GM19035 (cell line): Measurements from ENCODE around the gene ELMOD2.

ENCODE experiments used
- ATAC-seq: cut with Tn5 transposase; IDR thresholded peaks from one replicate; pipeline ENCODE4 v1.9.1; 2021; ENCODE audit not compliant: unreplicated experiment

ELMOD2 gene

GRCh38 chr4:140579278-140579677 lies 55.3 kb downstream of the ELMOD2 start:
- ATAC-seq, result no peak

DNA sequence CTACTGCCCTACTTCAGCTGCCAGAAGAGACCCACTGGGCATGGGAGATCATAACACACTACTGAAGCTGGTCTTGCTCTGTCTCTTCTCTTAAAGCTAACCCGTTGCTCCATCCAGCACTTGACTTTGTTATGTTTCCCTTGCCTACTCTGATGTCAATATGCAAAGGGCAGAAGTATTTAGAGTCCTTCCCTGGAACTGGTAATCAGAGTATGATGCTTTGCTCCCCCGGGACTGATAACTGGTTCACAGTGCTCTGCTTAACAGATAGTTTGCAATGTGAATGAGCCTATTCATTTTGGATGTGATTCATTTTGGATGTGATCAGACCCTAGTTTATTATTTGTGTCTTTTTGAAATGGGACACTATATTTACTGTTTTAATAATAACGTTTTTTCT lies 57.1 kb downstream of the ELMOD2 start:
- ATAC-seq, result no peak

GRCh38 chr4:140584439-140584838 lies 60.5 kb downstream of the ELMOD2 start:
- no peak for ATAC-seq

GRCh38 chr4:140595065-140595464 lies 71.1 kb downstream of the ELMOD2 start:
- ATAC-seq, result no peak

- no peak for ATAC-seq
Observed at GRCh38 chr4:140600408-140600807, 76.4 kb downstream of the ELMOD2 start.

DNA sequence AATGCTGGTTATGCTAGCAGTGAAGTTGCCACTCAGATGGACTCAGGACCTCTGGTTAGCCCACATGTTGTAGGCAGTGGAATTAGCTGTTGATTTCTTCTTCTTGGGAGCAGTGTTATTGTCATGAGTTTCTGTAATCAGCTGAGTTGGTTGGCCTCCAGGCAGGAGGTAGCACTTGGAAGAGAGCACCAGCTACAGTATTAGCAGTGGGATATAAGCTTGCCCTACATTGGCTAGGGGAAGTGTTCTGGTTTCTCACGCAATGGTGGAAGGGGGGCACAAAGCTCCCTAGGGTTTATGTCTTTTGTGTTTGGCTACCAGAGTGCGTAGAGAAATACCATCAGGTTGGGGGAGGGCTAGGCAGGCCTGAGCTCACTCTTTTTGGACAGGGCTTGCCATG lies 78.7 kb downstream of the ELMOD2 start:
- no peak for ATAC-seq

- no peak for ATAC-seq
Observed at GRCh38 chr4:140603286-140603685, 79.3 kb downstream of the ELMOD2 start.
